MM.1S (cell line): ENCODE measurements around the gene KRT34.
"Not testable (repeated sequence)": the region's sequence is repeated elsewhere in the genome, so short reads cannot be mapped to it uniquely, and the experiment has no call there.

Experiments
- DNase-seq: peaks from one replicate; pipeline ENCODE4 v3.0.0-alpha.2; 2015
- H2AFZ ChIP-seq: fragments of 300-600 bp; sonication (generic); 2 replicates; pipeline ENCODE4 v1.6.0; 2016; ENCODE audit warnings: antibody characterized with exemption, low read length
- H3F3A ChIP-seq: fragments of 300-600 bp; sonication (generic); 2 replicates; pipeline ENCODE4 v1.6.1; 2016; ENCODE audit warnings: mild to moderate bottlenecking, antibody characterized with exemption, low read length, moderate library complexity, mixed read lengths; ENCODE audit not compliant: insufficient read depth
- H3K27ac ChIP-seq: fragments of 300-600 bp; sonication (generic); 2 replicates; pipeline ENCODE4 v1.5.1; 2016; ENCODE audit warnings: mild to moderate bottlenecking, low read length
- H3K27me3 ChIP-seq: fragments of 300-600 bp; sonication (generic); replicated peaks from 2 replicates; pipeline ENCODE4 v1.6.0; 2016; ENCODE audit warnings: low read length; ENCODE audit not compliant: insufficient read depth
- H3K36me3 ChIP-seq: fragments of 300-600 bp; sonication (generic); replicated peaks from 2 replicates; pipeline ENCODE4 v1.6.1; 2016; ENCODE audit warnings: mild to moderate bottlenecking, low read length, mixed read lengths; ENCODE audit not compliant: insufficient read depth
- H3K4me1 ChIP-seq: fragments of 300-600 bp; sonication (generic); 2 replicates; pipeline ENCODE4 v1.6.1; 2016; ENCODE audit warnings: low read length, mixed read lengths
- H3K4me2 ChIP-seq: fragments of 300-600 bp; sonication (generic); 2 replicates; pipeline ENCODE4 v1.6.0; 2016; ENCODE audit warnings: low read depth, low read length
- H3K4me3 ChIP-seq: fragments of 300-600 bp; sonication (generic); 2 replicates; pipeline ENCODE4 v1.5.1; 2016; ENCODE audit warnings: low read length, mixed read lengths
- H3K79me2 ChIP-seq: fragments of 300-600 bp; sonication (generic); 2 replicates; pipeline ENCODE4 v1.6.1; 2016; ENCODE audit warnings: mixed run types, low read length, mixed read lengths
- H3K9ac ChIP-seq: fragments of 300-600 bp; sonication (generic); 2 replicates; pipeline ENCODE4 v1.6.1; 2016; ENCODE audit warnings: low read length, mixed read lengths
- H3K9me2 ChIP-seq: fragments of 300-600 bp; sonication (generic); replicated peaks from 2 replicates; pipeline ENCODE4 v1.6.1; 2016; ENCODE audit warnings: mild to moderate bottlenecking, low read length, mixed read lengths; ENCODE audit not compliant: insufficient read depth
- H3K9me3 ChIP-seq: fragments of 300-600 bp; sonication (generic); replicated peaks from 2 replicates; pipeline ENCODE4 v1.6.1; 2016; ENCODE audit warnings: mild to moderate bottlenecking, low read length, mixed read lengths; ENCODE audit not compliant: insufficient read depth
- H4K20me1 ChIP-seq: fragments of 300-600 bp; sonication (generic); 2 replicates; pipeline ENCODE4 v1.6.1; 2016; ENCODE audit warnings: mild to moderate bottlenecking, low read length, moderate library complexity, mixed read lengths; ENCODE audit not compliant: insufficient read depth
- CTCF ChIP-seq: fragments of 300-600 bp; sonication (generic); IDR thresholded peaks from 2 replicates; pipeline ENCODE4 v1.5.1; 2016; ENCODE audit warnings: antibody characterized with exemption, low read length, mixed read lengths
- EZH2 ChIP-seq: fragments of 300-600 bp; sonication (generic); optimal IDR thresholded peaks from 2 replicates; pipeline ENCODE3; 2017; ENCODE audit warnings: low read depth, mild to moderate bottlenecking, antibody characterized with exemption, low read length, mixed read lengths
- EZH2phosphoT487 ChIP-seq: fragments of 300-600 bp; sonication (generic); IDR thresholded peaks from 2 replicates; pipeline ENCODE4 v1.6.1; 2018; ENCODE audit warnings: antibody characterized with exemption, low read length

The KRT34 gene

GRCh38 chr17:41381943-41382342 is at the start of gene KRT34:
Gene KRT34 (minus strand): TSS chr17:41382306. CDS start chr17:41382246, 60 bp downstream.
- not testable (repeated sequence) for H3F3A ChIP-seq, H3K36me3 ChIP-seq, H3K4me1 ChIP-seq, H3K27me3 ChIP-seq, DNase-seq, H3K4me3 ChIP-seq, H3K27ac ChIP-seq, H2AFZ ChIP-seq, H3K4me2 ChIP-seq, H3K9ac ChIP-seq, H4K20me1 ChIP-seq, H3K79me2 ChIP-seq, H3K9me2 ChIP-seq, H3K9me3 ChIP-seq

GRCh38 chr17:41430376-41430775 is 48.3 kb upstream of the KRT34 start:
- H3K79me2 ChIP-seq, H4K20me1 ChIP-seq, DNase-seq, H3K9me2 ChIP-seq, H3K9ac ChIP-seq, H2AFZ ChIP-seq, H3K27ac ChIP-seq, H3F3A ChIP-seq, H3K36me3 ChIP-seq, H3K27me3 ChIP-seq, H3K4me2 ChIP-seq, H3K4me3 ChIP-seq, H3K9me3 ChIP-seq, H3K4me1 ChIP-seq: not testable (repeated sequence)

- Histone ChIP-seq H3K4me1 (no peaks in the 10 kb centered on the region), H3K9ac (no peak overlapping the region), H3K27ac (no peak overlapping the region), H3K9me3 (no peaks in the 10 kb centered on the region), H3K4me2 (no peak overlapping the region), H3K27me3 (no peaks in the 10 kb centered on the region), H4K20me1 (no peaks in the 10 kb centered on the region), H3K36me3 (no peaks in the 10 kb centered on the region), H3K9me2 (no peaks in the 10 kb centered on the region), H3K79me2 (no peaks in the 10 kb centered on the region), H2AFZ (no peak overlapping the region), H3K4me3 (no peak overlapping the region), H3F3A (no peaks in the 10 kb centered on the region)
- DNase-seq, result no peak
- TF ChIP-seq EZH2phosphoT487 (no peak), EZH2 (no peak), CTCF (no peak)
Measured at GRCh38 chr17:41429667-41430066, 47.6 kb upstream of the KRT34 start.

GRCh38 chr17:41428591-41429291 is 46.6 kb upstream of the KRT34 start:
- no peaks in the 10 kb centered on the region for H3F3A ChIP-seq
- H3K27ac ChIP-seq, result no peak overlapping the region
- H3K9ac ChIP-seq, result no peak overlapping the region
- no peaks in the 10 kb centered on the region for H3K9me3 ChIP-seq
- H4K20me1 ChIP-seq, result no peaks in the 10 kb centered on the region
- no peak overlapping the region for H2AFZ ChIP-seq
- no peak overlapping the region for H3K4me3 ChIP-seq
- TF ChIP-seq EZH2phosphoT487, result no peak
- no peaks in the 10 kb centered on the region for H3K27me3 ChIP-seq
- no peaks in the 10 kb centered on the region for H3K9me2 ChIP-seq
- no peaks in the 10 kb centered on the region for H3K36me3 ChIP-seq
- DNase-seq, result no peak
- H3K79me2 ChIP-seq, result no peaks in the 10 kb centered on the region
- no peaks in the 10 kb centered on the region for H3K4me1 ChIP-seq
- H3K4me2 ChIP-seq, result no peak overlapping the region

- no peak within 1 kb of the TSS for H3K4me2 ChIP-seq
- no peaks in the 10 kb centered on the region for H3K79me2 ChIP-seq
- H3K36me3 ChIP-seq, result no peaks in the 10 kb centered on the region
- TF ChIP-seq EZH2 (no peak), EZH2phosphoT487 (no peak), CTCF (no peak)
- no peak within 1 kb of the TSS for H2AFZ ChIP-seq
- H3K9me2 ChIP-seq, result no peaks in the 10 kb centered on the region
- no peaks in the 10 kb centered on the region for H3K4me1 ChIP-seq
- no peak within 1 kb of the TSS for H3K27ac ChIP-seq
- no peak within 1 kb of the TSS for H3K9ac ChIP-seq
- no peaks in the 10 kb centered on the region for H3K27me3 ChIP-seq
- no peak for DNase-seq
- no peaks in the 10 kb centered on the region for H3K9me3 ChIP-seq
- H4K20me1 ChIP-seq, result no peaks in the 10 kb centered on the region
- H3F3A ChIP-seq, result no peaks in the 10 kb centered on the region
- no peak within 1 kb of the TSS for H3K4me3 ChIP-seq
Measured at GRCh38 chr17:41424111-41424635, 42.1 kb upstream of the KRT34 start, which contains the start of gene KRT37. Gene KRT37 (minus strand): TSS chr17:41424585. CDS start chr17:41424523, 62 bp downstream.

GRCh38 chr17:41422586-41422985 is 40.5 kb upstream of the KRT34 start:
- H3K36me3 ChIP-seq, H3F3A ChIP-seq, H3K27ac ChIP-seq, H2AFZ ChIP-seq, H3K4me2 ChIP-seq, H3K4me3 ChIP-seq, H3K9me3 ChIP-seq, H3K9ac ChIP-seq, H3K27me3 ChIP-seq, H3K4me1 ChIP-seq, H3K79me2 ChIP-seq, H4K20me1 ChIP-seq, DNase-seq, H3K9me2 ChIP-seq: not testable (repeated sequence)
